ENCODE measurements around the gene SMYD3.

- TF ChIP-seq CTCF (IDR thresholded peaks at IDR 0.05; ENCODE audit: insufficient read depth, low read depth, low read length): no peak
- TF ChIP-seq EZH2 (IDR thresholded peaks at IDR 0.05; ENCODE audit: insufficient read depth, low read length): no peak
Observed at GRCh38 chr1:246160905-246161304, 346.2 kb downstream of the SMYD3 start.

Measured in astrocyte (in vitro differentiated cells and primary cell).